Measurements from ENCODE around the gene PAM. TPM values are rescaled to one million over a fixed set of nuclear protein-coding genes. Genes with fewer than 3 reads are reported as not detected.

The PAM gene
- total RNA-seq, 1 donor from 2014 or later: 135 TPM

DNA sequence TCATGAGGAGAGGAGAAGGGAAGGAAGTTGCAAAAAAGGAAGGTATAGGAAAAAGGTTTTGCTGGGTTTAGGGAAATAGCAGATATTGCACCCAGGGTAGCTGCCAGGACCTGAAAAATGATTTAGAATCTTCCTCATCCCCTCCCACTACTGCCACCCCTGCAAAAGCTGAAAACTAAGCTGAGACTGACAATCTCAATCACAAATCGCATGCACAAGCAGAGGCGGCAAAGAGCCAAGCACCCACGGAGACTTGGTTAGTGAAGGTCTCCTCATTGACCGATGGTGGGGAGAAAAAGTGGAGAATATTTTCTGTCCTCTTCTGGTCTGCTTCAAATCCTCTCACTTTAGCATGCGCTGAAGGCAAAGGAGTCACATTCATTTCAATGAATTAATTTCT, 39.1 kb upstream of the PAM start:
- DNase-seq (ENCODE audit: extremely low spot score, unreplicated experiment): no peak
- Mint-ChIP-seq H3K27me3 (no peaks in the 10 kb centered on the region), H3K36me3 (no peaks in the 10 kb centered on the region), H3K4me3 (no peak overlapping the region), H3K9me3 (peaks cover 5% of the 10 kb centered on the region), H3K27ac (no peak overlapping the region), H3K4me1 (ENCODE audit: unreplicated experiment) (peaks cover 39% of the 10 kb centered on the region)
- no peak for TF ChIP-seq CTCF (conservative IDR thresholded peaks at IDR 0.05)

DNA sequence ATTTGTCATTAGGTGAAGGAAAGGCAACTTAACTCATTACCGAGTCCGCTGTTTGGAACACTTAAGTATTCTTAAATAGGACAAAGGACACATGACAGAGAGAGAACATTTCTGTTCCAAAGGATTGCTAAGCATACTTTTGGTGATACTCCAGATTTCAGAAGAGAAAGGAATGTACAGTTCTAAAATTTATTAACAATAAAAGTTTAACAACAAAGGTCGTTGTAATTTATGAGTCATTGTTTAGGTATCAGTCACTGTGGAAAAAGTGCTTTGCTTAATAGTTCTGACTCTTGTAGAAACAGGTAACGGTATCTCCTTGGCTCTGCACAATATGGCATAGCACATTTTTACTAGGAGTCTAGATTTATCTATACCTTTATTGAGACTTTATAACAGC, 36.3 kb upstream of the PAM start:
- Mint-ChIP-seq H3K27me3 (no peaks in the 10 kb centered on the region), H3K9me3 (peaks cover 11% of the 10 kb centered on the region), H3K36me3 (no peaks in the 10 kb centered on the region), H3K4me1 (ENCODE audit: unreplicated experiment) (peaks cover 31% of the 10 kb centered on the region), H3K27ac (no peak overlapping the region), H3K4me3 (no peak overlapping the region)
- no peak for DNase-seq (ENCODE audit: extremely low spot score, unreplicated experiment)
- TF ChIP-seq CTCF (conservative IDR thresholded peaks at IDR 0.05): no peak

DNA sequence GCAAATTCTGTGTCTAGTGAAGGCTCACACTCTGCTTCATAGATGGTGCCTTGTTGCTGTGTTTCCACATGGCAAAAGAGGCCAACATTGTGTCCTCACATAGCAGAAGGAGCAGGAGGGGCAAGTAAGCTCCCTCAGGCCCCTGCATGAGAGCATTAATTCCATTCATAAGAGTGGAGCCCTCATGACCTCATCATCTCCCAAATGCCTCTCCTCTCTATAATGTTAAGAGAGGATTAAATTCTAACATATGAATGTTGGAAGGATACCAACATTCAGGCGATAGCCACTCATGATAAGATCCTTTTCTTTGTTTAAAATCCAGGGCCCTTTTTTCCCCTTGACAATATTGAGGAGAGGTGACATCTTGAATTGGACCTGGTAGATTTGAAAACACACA, 35.2 kb upstream of the PAM start:
- Mint-ChIP-seq H3K4me3 (no peak overlapping the region), H3K4me1 (ENCODE audit: unreplicated experiment) (peaks cover 20% of the 10 kb centered on the region), H3K27me3 (no peaks in the 10 kb centered on the region), H3K36me3 (no peaks in the 10 kb centered on the region), H3K27ac (no peak overlapping the region), H3K9me3 (peaks cover 11% of the 10 kb centered on the region)
- no peak for TF ChIP-seq CTCF (conservative IDR thresholded peaks at IDR 0.05)
- DNase-seq (ENCODE audit: extremely low spot score, unreplicated experiment): no peak

GRCh38 chr5:102720969-102721368, 34.1 kb upstream of the PAM start:
- DNase-seq (ENCODE audit: extremely low spot score, unreplicated experiment): no peak
- Mint-ChIP-seq H3K27ac (no peak overlapping the region), H3K4me1 (ENCODE audit: unreplicated experiment) (peaks cover 11% of the 10 kb centered on the region), H3K27me3 (no peaks in the 10 kb centered on the region), H3K9me3 (peaks cover 11% of the 10 kb centered on the region), H3K4me3 (no peak overlapping the region), H3K36me3 (no peaks in the 10 kb centered on the region)
- TF ChIP-seq CTCF (conservative IDR thresholded peaks at IDR 0.05): no peak

DNA sequence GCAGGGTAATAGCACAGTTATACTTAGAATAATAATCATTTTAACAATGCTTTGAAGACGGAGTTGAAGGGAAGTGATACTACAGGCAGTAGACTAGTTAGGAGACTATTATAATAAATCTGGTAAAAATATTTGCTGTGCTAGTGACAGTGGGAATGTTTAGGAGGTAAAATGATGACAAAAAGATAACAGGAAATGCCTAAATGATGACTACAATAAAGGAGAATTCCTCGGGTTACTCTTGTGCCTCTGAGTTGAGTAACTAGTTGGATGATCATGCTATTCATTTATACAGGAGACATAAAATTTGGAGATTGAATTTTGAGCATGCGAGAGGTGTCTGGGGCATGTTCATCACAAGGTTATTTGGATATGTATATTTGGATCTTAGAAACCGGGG, 32.2 kb upstream of the PAM start:
- Mint-ChIP-seq H3K36me3 (no peaks in the 10 kb centered on the region), H3K4me1 (ENCODE audit: unreplicated experiment) (peaks cover 11% of the 10 kb centered on the region), H3K4me3 (no peak overlapping the region), H3K27ac (no peak overlapping the region), H3K9me3 (peaks cover 11% of the 10 kb centered on the region), H3K27me3 (no peaks in the 10 kb centered on the region)
- DNase-seq (ENCODE audit: extremely low spot score, unreplicated experiment): no peak
- TF ChIP-seq CTCF (conservative IDR thresholded peaks at IDR 0.05): no peak

- Mint-ChIP-seq H3K4me1 (ENCODE audit: unreplicated experiment) (peaks cover 10% of the 10 kb centered on the region), H3K4me3 (no peak overlapping the region), H3K27me3 (no peaks in the 10 kb centered on the region), H3K27ac (no peak overlapping the region), H3K9me3 (no peaks in the 10 kb centered on the region), H3K36me3 (no peaks in the 10 kb centered on the region)
- no peak for TF ChIP-seq CTCF (conservative IDR thresholded peaks at IDR 0.05)
- DNase-seq (ENCODE audit: extremely low spot score, unreplicated experiment): no peak
Observed at GRCh38 chr5:102731693-102732092, 23.4 kb upstream of the PAM start.
